ENCODE data around the gene PPM1L.

PPM1L gene

GRCh38 chr3:160801386-160802118, 45.5 kb downstream of the PPM1L start:
- Histone ChIP-seq H3K27ac (peak overlapping the region in 16 of 21 experiments; percentile 33 to 83 (median 62)), H3K4me3 (no peak overlapping the region)

- Histone ChIP-seq H3K27ac (peak overlapping the region in 1 of 21 experiments; percentile 37), H3K4me3 (no peak overlapping the region)
These were observed 48.7 kb downstream of the PPM1L start for GRCh38 chr3:160804762-160805161.

GRCh38 chr3:160806094-160806493, 50.1 kb downstream of the PPM1L start:
- Histone ChIP-seq H3K27ac (no peak overlapping the region), H3K4me3 (no peak overlapping the region)

GRCh38 chr3:160806686-160807085, 50.7 kb downstream of the PPM1L start:
- Histone ChIP-seq H3K27ac (no peak overlapping the region), H3K4me3 (no peak overlapping the region)

GRCh38 chr3:160808838-160809237, 52.8 kb downstream of the PPM1L start:
- Histone ChIP-seq H3K4me3 (no peak overlapping the region), H3K27ac (peak overlapping the region in 2 of 21 experiments; percentile 31 to 53)

- Histone ChIP-seq H3K4me3 (no peak overlapping the region), H3K27ac (peak overlapping the region in 1 of 21 experiments; percentile 28)
These were observed 53.4 kb downstream of the PPM1L start for GRCh38 chr3:160809453-160809852.

GRCh38 chr3:160810362-160811236, 54.6 kb downstream of the PPM1L start:
- peak overlapping the region in 3 of 21 experiments; percentile 28 to 49 (median 29) for H3K27ac ChIP-seq
- H3K4me3 ChIP-seq: no peak overlapping the region

GRCh38 chr3:160811237-160811548, 55.2 kb downstream of the PPM1L start:
- Histone ChIP-seq H3K27ac (peak overlapping the region in 1 of 21 experiments; percentile 49), H3K4me3 (no peak overlapping the region)

- H3K4me3 ChIP-seq: no peak overlapping the region
- H3K27ac ChIP-seq: no peak overlapping the region
These were observed 56.3 kb downstream of the PPM1L start for GRCh38 chr3:160812304-160812703.

GRCh38 chr3:160815280-160815679, 59.2 kb downstream of the PPM1L start:
- no peak overlapping the region for H3K4me3 ChIP-seq

GRCh38 chr3:160820022-160820421, 64.0 kb downstream of the PPM1L start:
- Histone ChIP-seq H3K27ac (no peak overlapping the region), H3K4me3 (no peak overlapping the region)

More at GRCh38 chr3:160815280-160815679, 59.2 kb downstream of the PPM1L start:
- no peak overlapping the region for H3K27ac ChIP-seq

- Histone ChIP-seq H3K4me3 (no peak overlapping the region), H3K27ac (no peak overlapping the region)
These were observed 64.4 kb downstream of the PPM1L start for GRCh38 chr3:160820430-160820829.

GRCh38 chr3:160822936-160823335, 66.9 kb downstream of the PPM1L start:
- Histone ChIP-seq H3K4me3 (no peak overlapping the region), H3K27ac (no peak overlapping the region)

GRCh38 chr3:160825311-160825800, 69.3 kb downstream of the PPM1L start:
- no peak overlapping the region for H3K27ac ChIP-seq

GRCh38 chr3:160826408-160826807, 70.4 kb downstream of the PPM1L start:
- no peak overlapping the region for H3K27ac ChIP-seq
- H3K4me3 ChIP-seq: no peak overlapping the region

More at GRCh38 chr3:160825311-160825800, 69.3 kb downstream of the PPM1L start:
- no peak overlapping the region for H3K4me3 ChIP-seq

- H3K27ac ChIP-seq: no peak overlapping the region
- no peak overlapping the region for H3K4me3 ChIP-seq
These were observed 71.0 kb downstream of the PPM1L start for GRCh38 chr3:160826991-160827390.

GRCh38 chr3:160827516-160827915, 71.5 kb downstream of the PPM1L start:
- H3K27ac ChIP-seq: peak overlapping the region in 1 of 21 experiments; percentile 34
- no peak overlapping the region for H3K4me3 ChIP-seq

- Histone ChIP-seq H3K4me3 (no peak overlapping the region), H3K27ac (peak overlapping the region in 10 of 21 experiments; percentile 19 to 72 (median 51))
These were observed 72.8 kb downstream of the PPM1L start for GRCh38 chr3:160828880-160829279.

- Histone ChIP-seq H3K27ac (peak overlapping the region in 10 of 21 experiments; percentile 5 to 72 (median 51)), H3K4me3 (no peak overlapping the region)
These were observed 73.5 kb downstream of the PPM1L start for GRCh38 chr3:160829486-160830009.

GRCh38 chr3:160830796-160831195, 74.8 kb downstream of the PPM1L start:
- no peak overlapping the region for H3K27ac ChIP-seq

More at GRCh38 chr3:160830796-160831195, 74.8 kb downstream of the PPM1L start:
- H3K4me3 ChIP-seq: no peak overlapping the region

Measured in skin epidermis (tissue), 12 donors.